NCI-H2227 (cell line): ENCODE data around the gene RGL1.

Experiments used
- DNase-seq: peaks from one replicate; lab custom pipeline; 2025; ENCODE audit not compliant: unreplicated experiment; lab: John Stamatoyannopoulos, UW

Gene RGL1

DNA sequence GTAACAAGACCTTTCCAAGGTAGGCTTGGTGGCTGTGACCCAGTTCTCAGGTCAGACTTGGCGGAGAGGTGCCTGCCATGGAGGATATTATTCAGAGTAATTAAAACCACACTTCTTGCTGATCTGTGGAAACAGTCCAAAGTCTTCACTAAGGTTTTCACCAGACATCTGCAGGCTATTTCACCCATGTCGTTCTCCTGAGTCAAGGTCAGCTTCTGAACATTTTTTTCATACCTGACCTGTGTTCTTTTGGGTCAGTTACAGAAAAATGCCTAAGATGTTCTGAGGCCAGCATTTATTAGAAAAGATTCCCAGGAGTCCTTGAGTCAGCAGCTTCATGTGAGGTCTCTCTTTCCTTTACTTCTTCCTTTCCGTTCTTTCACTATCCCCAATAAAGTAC, 54.9 kb downstream of the RGL1 start:
- no peak for DNase-seq

DNA sequence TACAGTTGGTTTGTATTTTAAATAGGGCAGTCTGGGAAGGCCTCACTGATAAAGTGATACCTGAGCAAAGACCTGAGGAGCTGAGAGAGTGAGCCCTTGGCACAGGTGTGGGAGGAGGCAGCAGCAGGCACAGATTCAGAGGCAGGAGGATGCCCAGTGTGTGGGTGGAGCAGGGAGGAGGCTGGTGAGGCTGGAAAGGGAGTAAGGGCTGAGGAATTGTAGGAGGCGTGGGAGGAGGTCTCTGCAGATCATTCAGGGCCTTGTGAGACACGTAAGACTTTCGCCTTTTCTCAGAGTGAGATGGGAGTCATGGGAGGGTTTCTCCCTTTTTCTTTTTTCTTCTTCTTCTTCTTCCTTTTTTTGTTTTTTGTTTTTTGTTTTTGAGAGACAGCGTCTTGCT, 58.0 kb downstream of the RGL1 start:
- no peak for DNase-seq

GRCh38 chr1:183863852-183864251, 58.9 kb downstream of the RGL1 start:
- no peak for DNase-seq

GRCh38 chr1:183864611-183865010, 59.7 kb downstream of the RGL1 start:
- DNase-seq: no peak

GRCh38 chr1:183869230-183869629, 64.3 kb downstream of the RGL1 start:
- DNase-seq: no peak

DNA sequence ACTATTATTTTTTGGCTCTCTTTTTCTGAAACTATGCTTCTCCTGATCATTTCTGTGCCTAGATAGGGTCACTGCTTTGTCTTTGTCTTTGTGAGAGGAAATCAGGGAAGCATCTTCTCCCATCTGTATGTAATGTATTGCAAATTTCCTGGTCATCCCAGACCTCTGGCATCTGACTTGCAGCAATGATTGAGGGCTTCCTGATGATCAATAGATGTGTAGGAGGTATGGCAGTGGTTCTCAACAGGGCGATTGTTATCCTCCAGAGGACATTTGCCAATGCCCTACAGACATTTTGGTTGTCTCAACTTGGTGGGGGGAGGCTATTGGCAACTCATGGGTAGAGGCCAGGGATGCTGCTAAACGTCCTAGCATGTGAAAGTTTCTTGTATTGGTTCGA, 64.7 kb downstream of the RGL1 start:
- no peak for DNase-seq

GRCh38 chr1:183870351-183871077, 65.6 kb downstream of the RGL1 start:
- DNase-seq: no peak

DNA sequence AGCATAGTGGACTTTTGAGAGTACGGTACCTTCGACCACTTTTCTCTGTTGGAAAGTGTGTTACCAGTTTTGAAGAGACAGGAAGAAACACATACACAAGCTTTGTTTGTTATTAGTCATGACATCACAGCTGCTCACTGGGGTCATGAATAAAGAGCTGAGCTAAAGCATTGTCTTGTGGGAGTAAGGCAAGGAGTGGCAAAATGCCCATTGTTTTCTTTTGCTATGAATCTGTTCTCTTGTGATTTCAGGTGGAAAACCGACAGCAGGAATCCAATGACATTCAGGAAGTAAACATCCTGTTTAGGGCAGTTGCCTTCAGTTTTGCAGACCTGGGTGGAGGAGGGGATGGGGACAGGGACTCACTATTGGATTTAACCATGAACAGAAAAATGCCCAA, 66.2 kb downstream of the RGL1 start:
- DNase-seq: no peak

DNA sequence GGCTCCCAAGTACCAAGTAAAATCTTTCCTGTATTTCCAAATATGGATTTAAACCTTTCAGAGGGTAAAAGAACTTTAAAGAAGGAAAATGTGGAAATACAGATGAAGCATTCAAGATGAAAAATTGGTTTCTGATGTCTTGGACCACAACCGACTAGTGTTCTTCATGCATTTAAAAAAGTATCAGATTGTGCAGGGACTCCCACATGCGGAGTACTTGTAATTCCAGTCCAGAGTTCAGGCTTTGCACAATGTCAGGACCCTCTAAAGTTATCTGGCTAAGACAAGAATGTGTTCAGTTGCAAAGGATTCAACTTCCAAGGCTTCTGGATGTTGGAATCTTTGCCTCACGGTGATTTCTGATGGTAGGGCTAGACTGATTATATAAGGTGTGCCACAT, 66.7 kb downstream of the RGL1 start:
- DNase-seq: no peak

DNA sequence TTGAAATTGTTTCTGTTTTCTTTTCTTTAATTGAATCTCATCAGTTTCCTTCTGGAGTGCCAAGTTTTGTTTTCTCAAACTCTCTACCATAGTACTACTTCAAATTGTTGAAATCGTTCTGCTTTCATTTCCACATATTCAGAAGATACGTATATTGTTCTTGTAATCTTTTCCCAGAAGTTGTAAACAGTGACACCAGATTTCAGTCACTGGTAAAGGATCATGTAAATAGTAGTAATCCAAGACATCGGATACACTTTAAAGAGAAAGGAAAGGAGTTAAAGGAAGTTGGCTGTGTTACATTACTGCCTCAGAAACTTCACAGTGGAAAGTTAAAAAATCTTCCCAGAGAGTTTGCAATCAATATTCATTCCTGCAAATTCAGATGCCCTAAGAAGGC, 67.5 kb downstream of the RGL1 start:
- DNase-seq: no peak

- no peak for DNase-seq
Measured at GRCh38 chr1:183873642-183874041, 68.7 kb downstream of the RGL1 start.

- DNase-seq: no peak
Measured at GRCh38 chr1:183876309-183876708, 71.4 kb downstream of the RGL1 start.

DNA sequence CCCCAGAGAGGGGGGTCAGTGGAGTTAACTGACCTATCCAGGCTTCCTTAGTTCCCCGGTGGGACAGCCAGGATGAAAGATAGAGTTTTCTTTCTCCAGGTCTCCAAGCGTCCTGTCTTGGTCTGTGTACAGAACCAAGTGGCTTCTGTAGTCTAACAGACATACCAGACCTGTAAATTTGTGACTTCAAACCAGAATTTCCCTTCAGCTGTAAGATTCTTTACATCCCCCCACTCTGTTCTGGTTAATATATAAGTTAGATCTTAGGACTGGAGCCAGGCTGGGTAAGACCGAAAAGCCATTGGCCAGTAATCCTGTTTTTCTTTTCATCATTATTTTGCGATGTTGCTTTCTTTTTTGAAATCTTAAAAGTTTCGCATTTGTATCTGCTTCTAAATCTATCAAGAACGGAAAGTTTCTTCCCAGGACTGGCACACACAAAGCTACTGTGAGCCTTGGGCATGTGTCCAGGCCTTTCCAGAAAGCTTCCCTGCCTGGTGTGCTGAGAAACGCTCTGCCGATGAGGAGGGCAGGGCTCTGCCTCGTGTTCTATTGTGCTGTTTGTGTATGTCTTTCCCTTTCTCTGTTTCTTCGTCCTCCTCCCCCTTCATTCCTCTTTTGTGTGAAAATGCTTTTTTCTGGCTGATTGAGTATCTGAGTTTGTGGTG, 72.3 kb downstream of the RGL1 start:
- no peak for DNase-seq

GRCh38 chr1:183879494-183879893, 74.6 kb downstream of the RGL1 start:
- DNase-seq: no peak

DNA sequence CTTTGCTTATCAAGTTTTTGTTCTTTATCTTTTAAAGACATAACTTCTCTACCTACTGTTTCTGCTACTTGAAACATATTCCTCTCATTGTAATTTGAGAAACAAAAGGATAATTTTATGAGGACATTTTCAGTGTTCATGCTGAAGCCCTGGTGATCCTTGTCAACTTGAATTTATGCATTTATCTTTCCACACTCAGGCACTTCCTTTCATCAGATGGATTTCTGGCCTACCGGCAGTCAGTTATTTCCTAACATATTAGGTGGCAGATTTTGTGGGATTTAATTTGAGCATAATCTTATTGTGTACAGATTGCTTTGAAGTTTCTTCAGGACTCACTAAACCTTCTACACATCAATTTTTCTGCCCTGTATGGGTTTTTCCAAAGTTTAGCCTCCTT, 75.0 kb downstream of the RGL1 start:
- no peak for DNase-seq

DNA sequence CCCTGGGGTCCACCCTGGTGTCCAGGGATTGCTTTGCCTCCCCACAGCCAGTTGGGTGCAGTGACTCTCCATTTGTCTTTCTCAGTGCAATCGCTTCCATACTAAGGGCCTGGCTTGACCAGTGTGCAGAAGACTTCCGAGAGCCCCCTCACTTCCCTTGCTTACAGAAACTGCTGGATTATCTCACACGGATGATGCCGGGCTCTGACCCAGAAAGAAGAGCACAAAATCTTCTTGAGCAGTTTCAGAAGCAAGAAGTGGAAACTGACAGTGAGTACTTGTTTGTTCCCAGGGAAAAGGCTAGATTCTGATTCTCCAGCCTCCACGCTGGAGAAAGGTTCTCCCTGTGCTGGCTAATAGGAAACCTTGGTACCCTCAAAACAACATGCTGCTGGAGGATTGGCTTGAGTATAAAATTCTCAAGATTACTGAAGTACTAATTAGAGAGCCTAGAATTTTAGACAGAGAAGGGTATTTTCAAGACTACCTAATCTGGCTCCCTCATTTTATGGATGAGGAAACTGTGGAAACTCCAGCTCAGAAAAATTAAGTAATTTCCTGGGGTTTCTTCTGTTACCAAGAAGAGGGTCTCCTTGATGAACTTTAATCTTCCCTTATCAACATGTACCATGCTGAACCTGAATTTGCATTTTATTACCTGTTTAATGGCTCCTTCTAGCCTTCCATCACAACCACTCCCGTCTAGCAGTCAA, 75.8 kb downstream of the RGL1 start:
- no peak for DNase-seq

- DNase-seq: no peak
Measured at GRCh38 chr1:183881387-183882131, 76.6 kb downstream of the RGL1 start.

- DNase-seq: no peak
Measured at GRCh38 chr1:183882335-183883167, 77.6 kb downstream of the RGL1 start.

DNA sequence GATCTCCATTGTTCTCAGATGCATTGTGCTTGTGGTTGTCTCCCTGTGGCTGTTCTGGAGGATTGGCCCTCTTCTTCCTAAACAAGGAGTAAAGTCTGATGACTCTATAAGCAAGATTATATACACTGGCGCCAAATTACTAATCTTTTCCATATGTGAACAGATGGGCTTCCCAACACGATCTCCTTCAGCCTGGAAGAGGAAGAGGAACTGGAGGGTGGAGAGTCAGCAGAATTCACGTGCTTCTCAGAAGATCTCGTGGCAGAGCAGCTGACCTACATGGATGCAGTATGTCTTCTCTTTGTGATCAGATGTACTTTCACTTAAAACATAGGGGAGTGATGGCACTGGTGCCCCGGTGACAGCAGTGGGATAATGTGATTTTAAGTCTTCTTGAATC, 78.7 kb downstream of the RGL1 start:
- DNase-seq: no peak

DNA sequence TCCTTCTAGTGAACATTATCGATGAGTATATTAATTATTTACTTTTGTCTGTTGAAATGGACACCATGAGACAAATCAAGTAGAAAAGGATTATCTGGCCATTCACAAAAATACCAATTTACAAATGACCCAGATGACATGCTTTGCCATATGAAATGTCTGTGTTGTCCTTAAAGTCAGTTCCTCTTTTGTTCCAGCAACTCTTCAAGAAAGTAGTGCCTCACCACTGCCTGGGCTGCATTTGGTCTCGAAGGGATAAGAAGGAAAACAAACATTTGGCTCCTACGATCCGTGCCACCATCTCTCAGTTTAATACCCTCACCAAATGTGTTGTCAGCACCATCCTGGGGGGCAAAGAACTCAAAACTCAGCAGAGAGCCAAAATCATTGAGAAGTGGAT, 79.6 kb downstream of the RGL1 start:
- no peak for DNase-seq
